Measurements from ENCODE around the gene FFAR1.
"Not testable (repeated sequence)": the region's sequence is repeated elsewhere in the genome, so short reads cannot be mapped to it uniquely, and the experiment has no call there.

FFAR1 gene

GRCh38 chr19:35360880-35361420 lies 13.2 kb downstream of the FFAR1 start:
- DNase-seq (ENCODE audit: low spot score) = no peak

- no peak for DNase-seq (ENCODE audit: low spot score)
Observed at GRCh38 chr19:35362261-35363000, 14.7 kb downstream of the FFAR1 start.

GRCh38 chr19:35363001-35363590 lies 15.4 kb downstream of the FFAR1 start:
- no peak for DNase-seq (ENCODE audit: low spot score)

GRCh38 chr19:35363711-35364425 lies 16.2 kb downstream of the FFAR1 start:
- DNase-seq (ENCODE audit: low spot score) = no peak

- no peak for DNase-seq (ENCODE audit: low spot score)
Observed at GRCh38 chr19:35365303-35365702, 17.6 kb downstream of the FFAR1 start.

- DNase-seq (ENCODE audit: low spot score) = no peak
Observed at GRCh38 chr19:35368378-35368777, 20.7 kb downstream of the FFAR1 start.

GRCh38 chr19:35369522-35369921 lies 21.8 kb downstream of the FFAR1 start:
- no peak for DNase-seq (ENCODE audit: low spot score)

GRCh38 chr19:35370722-35371121 lies 23.0 kb downstream of the FFAR1 start, which contains the start of gene GPR42:
Gene GPR42 (plus strand): TSS chr19:35371068. CDS start chr19:35371360, 292 bp downstream.
- no peak for DNase-seq (ENCODE audit: low spot score)

- DNase-seq (ENCODE audit: low spot score) = no peak
Observed at GRCh38 chr19:35373492-35373891, 25.8 kb downstream of the FFAR1 start.

- not testable (repeated sequence) for DNase-seq (ENCODE audit: low spot score)
Observed at GRCh38 chr19:35374031-35374430, 26.3 kb downstream of the FFAR1 start.

GRCh38 chr19:35375505-35376307 lies 28.0 kb downstream of the FFAR1 start:
- DNase-seq (ENCODE audit: low spot score) = no peak

GRCh38 chr19:35377656-35378055 lies 30.0 kb downstream of the FFAR1 start:
- DNase-seq (ENCODE audit: low spot score) = no peak

- DNase-seq (ENCODE audit: low spot score) = no peak
Observed at GRCh38 chr19:35378356-35378755, 30.7 kb downstream of the FFAR1 start.

GRCh38 chr19:35379545-35379944 lies 31.8 kb downstream of the FFAR1 start:
- DNase-seq (ENCODE audit: low spot score) = not testable (repeated sequence)

- DNase-seq (ENCODE audit: low spot score) = no peak
Observed at GRCh38 chr19:35379992-35380391, 32.3 kb downstream of the FFAR1 start.

- no peak for DNase-seq (ENCODE audit: low spot score)
Observed at GRCh38 chr19:35380450-35381124, 32.9 kb downstream of the FFAR1 start.

GRCh38 chr19:35381318-35381717 lies 33.6 kb downstream of the FFAR1 start:
- DNase-seq (ENCODE audit: low spot score) = no peak

- no peak for DNase-seq (ENCODE audit: low spot score)
Observed at GRCh38 chr19:35381926-35382325, 34.2 kb downstream of the FFAR1 start.

GRCh38 chr19:35383536-35383935 lies 35.8 kb downstream of the FFAR1 start:
- no peak for DNase-seq (ENCODE audit: low spot score)

GRCh38 chr19:35388277-35389054 lies 40.8 kb downstream of the FFAR1 start:
- no peak for DNase-seq (ENCODE audit: low spot score)
